A549 (cell line): ENCODE measurements around the gene CELF2.

Source experiments
- CHD4 ChIP-seq: fragments of 200-600 bp; sonication (generic); IDR thresholded peaks from 2 replicates; pipeline ENCODE4 v1.6.1; 2016; ENCODE audit warnings: antibody characterized with exemption, mild to moderate bottlenecking, borderline replicate concordance
- CTCF ChIP-seq: fragments of >200 bp; sonication (Bioruptor Twin); formaldehyde crosslinking; IDR thresholded peaks from 3 replicates; pipeline ENCODE4 v1.5.1; 2016
- EP300 ChIP-seq, 2 experiments: fragments of >200 bp; sonication (Bioruptor Twin); formaldehyde crosslinking; IDR thresholded peaks; 2 replicates in 1 of 2; 3 replicates in 1 of 2; pipeline ENCODE4 v1.6.1; 2016 to 2017
- HDAC2 ChIP-seq: fragments of 200-600 bp; sonication (generic); IDR thresholded peaks from 2 replicates; pipeline ENCODE4 v1.6.1; 2016
- HEYL ChIP-seq: fragments of 250-450 bp; sonication (Bioruptor Pico); IDR thresholded peaks from 2 replicates; pipeline ENCODE4 v1.8.0; 2021; ENCODE audit warnings: mild to moderate bottlenecking, moderate library complexity
- MAX ChIP-seq: IDR thresholded peaks from 2 replicates; pipeline ENCODE4 v1.6.1; 2012
- PBX3 ChIP-seq: IDR thresholded peaks from 2 replicates; pipeline ENCODE4 v1.6.1; 2012
- RAD21 ChIP-seq, 2 experiments: fragments of >200 bp in 1 of 2; sonication (Bioruptor Twin) in 1 of 2; formaldehyde crosslinking in 1 of 2; IDR thresholded peaks in 1 of 2; conservative IDR thresholded peaks in 1 of 2; 2 replicates in 1 of 2; 3 replicates in 1 of 2; pipeline ENCODE4 v1.6.1; 2012 to 2018; ENCODE audit warnings: inconsistent platforms in 1 of 2
- ZSCAN20 ChIP-seq: fragments of 250-450 bp; sonication (Bioruptor Pico); IDR thresholded peaks from 2 replicates; pipeline ENCODE4 v1.8.0; 2022; ENCODE audit warnings: mild to moderate bottlenecking, moderate library complexity

GRCh38 chr10:11364241-11364640, 346.6 kb downstream of the CELF2 start:
- TF ChIP-seq CHD4 (no peak), RAD21 (conservative IDR thresholded peaks at IDR 0.05 in 1 of 2, IDR thresholded peaks at IDR 0.05 in 1 of 2) (no peak), EP300 (IDR thresholded peaks at IDR 0.05) (no peak), CTCF (no peak), MAX (no peak), ZSCAN20 (CRISPR knock-in tag) (no peak), PBX3 (no peak), HEYL (no peak), HDAC2 (no peak)
